GM12891 (cell line): ENCODE measurements around the gene RCL1.

Experiments
- POLR2A ChIP-seq: IDR thresholded peaks from 2 replicates; pipeline ENCODE4 v1.6.1; 2011; ENCODE audit warnings: low read depth, low read length, control low read depth
- TAF1 ChIP-seq: IDR thresholded peaks from 2 replicates; pipeline ENCODE4 v1.6.1; 2011; ENCODE audit warnings: low read depth, low read length, control low read depth

DNA sequence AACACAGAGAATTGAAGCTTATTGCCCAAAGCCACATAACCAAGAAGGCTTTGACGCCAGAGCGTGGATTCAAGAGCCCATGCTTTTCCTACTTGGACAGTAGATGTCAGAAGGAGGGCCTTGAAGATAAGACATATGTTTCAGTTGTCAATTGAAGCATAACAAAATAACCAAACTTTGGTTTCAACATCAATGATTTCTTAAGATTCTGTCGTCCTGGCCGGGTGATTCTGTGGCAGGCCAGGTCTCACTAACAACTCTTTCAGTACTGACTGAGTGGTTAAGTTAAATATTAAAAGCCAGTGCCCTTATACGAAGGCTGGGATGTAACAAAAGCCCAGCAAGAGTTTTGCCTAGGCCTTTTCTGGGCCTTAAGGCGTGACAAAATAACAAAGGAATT, 94.0 kb downstream of the RCL1 start:
- no peak for TF ChIP-seq POLR2A
- TF ChIP-seq TAF1 = no peak
